Right atrium auricular region (tissue), 2 donors: ENCODE results near the gene CEP63. TPM values are rescaled to one million over a fixed set of nuclear protein-coding genes. Genes with fewer than 3 reads are reported as not detected.
"Not testable (repeated sequence)": the region's sequence is repeated elsewhere in the genome, so short reads cannot be mapped to it uniquely, and the experiment has no call there.

Source experiments
- DNase-seq: peaks from one replicate; pipeline ENCODE4 v3.0.0-alpha.2; 2019; ENCODE audit warnings: low spot score
- H3K27ac ChIP-seq, 2 donors: fragments of 200-600 bp; sonication (generic); 1 replicate in 1 of 2; 2 replicates in 1 of 2; pipeline ENCODE4 v1.5.1; 2016 to 2019
- H3K27me3 ChIP-seq, 2 donors: fragments of 200-600 bp; sonication (generic); one replicate each; pipeline versions ENCODE4 v1.5.1 to v1.6.0; 2017 to 2019
- H3K36me3 ChIP-seq: fragments of 200-600 bp; sonication (generic); one replicate; pipeline ENCODE4 v1.5.1; 2016
- H3K4me1 ChIP-seq, 2 donors: fragments of 200-600 bp; sonication (generic); one replicate each; pipeline versions ENCODE4 v1.5.1 to v1.6.0; 2017 to 2019
- H3K4me3 ChIP-seq, 2 donors: fragments of 200-600 bp; sonication (generic); 1 replicate in 1 of 2; 2 replicates in 1 of 2; pipeline ENCODE4 v1.5.1; 2017 to 2019; ENCODE audit warnings: mild to moderate bottlenecking in 1 of 2, moderate library complexity in 1 of 2
- H3K9me3 ChIP-seq, 2 donors: fragments of 200-600 bp; sonication (generic); one replicate each; pipeline ENCODE4 v1.5.1; 2019
- total RNA-seq, 2 donors: library from RNA; depleted of rRNA; stranded (reverse); fragments of >200 nt; gene quantifications; one replicate each; pipeline ENCODE4 v1.1.0, GENCODE V29; 2016
- TF ChIP-seq, protein P1 (sequence below), 2 donors: fragments of 200-600 bp; sonication (generic); IDR thresholded peaks; one replicate each; pipeline ENCODE4 v1.5.1; 2019; ENCODE audit warnings: antibody characterized with exemption in 2 of 2

CEP63 gene
- total RNA-seq, 2 donors from 2014 or later, result 16.1 to 27.8 TPM

DNA sequence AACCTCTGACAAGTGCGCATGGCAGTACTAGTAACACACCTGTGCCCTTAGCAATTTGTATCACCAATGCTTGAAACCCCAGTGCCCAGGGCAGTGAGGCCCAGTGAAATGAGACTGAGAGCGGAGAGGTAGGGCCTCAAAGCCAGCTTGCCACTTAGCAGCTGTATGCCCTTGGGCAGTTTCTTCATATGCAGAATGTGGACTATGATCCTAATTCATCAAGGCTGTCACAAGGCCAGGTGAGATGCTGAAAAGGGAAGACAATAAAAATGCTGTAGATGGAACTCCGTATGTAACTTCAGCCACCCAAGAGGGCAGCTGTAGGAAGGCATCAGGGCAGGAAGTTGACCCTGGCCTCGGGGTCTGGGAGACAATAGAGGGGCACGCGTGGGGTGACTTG, 90.6 kb downstream of the CEP63 start:
- Histone ChIP-seq H3K27me3 (no peaks in the 10 kb centered on the region), H3K9me3 (peaks cover 0 to 9% of the 10 kb centered on the region in 2 donors), H3K4me1 (no peaks in the 10 kb centered on the region), H3K4me3 (no peak overlapping the region), H3K27ac (no peak overlapping the region), H3K36me3 (no peaks in the 10 kb centered on the region)
- TF ChIP-seq, protein P1, sequence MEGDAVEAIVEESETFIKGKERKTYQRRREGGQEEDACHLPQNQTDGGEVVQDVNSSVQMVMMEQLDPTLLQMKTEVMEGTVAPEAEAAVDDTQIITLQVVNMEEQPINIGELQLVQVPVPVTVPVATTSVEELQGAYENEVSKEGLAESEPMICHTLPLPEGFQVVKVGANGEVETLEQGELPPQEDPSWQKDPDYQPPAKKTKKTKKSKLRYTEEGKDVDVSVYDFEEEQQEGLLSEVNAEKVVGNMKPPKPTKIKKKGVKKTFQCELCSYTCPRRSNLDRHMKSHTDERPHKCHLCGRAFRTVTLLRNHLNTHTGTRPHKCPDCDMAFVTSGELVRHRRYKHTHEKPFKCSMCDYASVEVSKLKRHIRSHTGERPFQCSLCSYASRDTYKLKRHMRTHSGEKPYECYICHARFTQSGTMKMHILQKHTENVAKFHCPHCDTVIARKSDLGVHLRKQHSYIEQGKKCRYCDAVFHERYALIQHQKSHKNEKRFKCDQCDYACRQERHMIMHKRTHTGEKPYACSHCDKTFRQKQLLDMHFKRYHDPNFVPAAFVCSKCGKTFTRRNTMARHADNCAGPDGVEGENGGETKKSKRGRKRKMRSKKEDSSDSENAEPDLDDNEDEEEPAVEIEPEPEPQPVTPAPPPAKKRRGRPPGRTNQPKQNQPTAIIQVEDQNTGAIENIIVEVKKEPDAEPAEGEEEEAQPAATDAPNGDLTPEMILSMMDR (IDR thresholded peaks at IDR 0.05), result no peak
- no peak for DNase-seq

DNA sequence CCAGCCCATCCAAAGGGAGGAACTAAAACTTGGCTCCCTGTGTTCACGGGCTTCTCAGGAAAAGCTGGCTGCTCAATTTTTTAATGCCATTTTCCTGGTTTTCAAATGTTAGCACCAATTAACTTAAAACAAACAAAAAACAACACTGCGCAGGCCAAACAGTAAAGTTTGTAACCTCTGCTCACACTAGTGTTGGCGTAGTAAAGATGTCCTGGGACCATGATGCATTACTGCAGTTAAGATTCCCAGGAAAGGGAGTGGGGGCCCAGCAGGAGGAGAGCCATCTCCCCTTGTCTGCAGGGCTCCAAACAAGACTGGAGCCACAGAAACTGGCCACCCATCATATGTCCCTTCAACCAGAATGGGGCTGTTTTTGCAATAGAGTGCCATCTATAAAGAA, 91.0 kb downstream of the CEP63 start:
- no peaks in the 10 kb centered on the region for H3K4me1 ChIP-seq
- TF ChIP-seq, protein P1 (IDR thresholded peaks at IDR 0.05), result no peak
- no peak for DNase-seq
- H3K9me3 ChIP-seq, result peaks cover 0 to 9% of the 10 kb centered on the region in 2 donors
- H3K36me3 ChIP-seq, result no peaks in the 10 kb centered on the region
- H3K4me3 ChIP-seq, result no peak overlapping the region
- no peak overlapping the region for H3K27ac ChIP-seq
- no peaks in the 10 kb centered on the region for H3K27me3 ChIP-seq

DNA sequence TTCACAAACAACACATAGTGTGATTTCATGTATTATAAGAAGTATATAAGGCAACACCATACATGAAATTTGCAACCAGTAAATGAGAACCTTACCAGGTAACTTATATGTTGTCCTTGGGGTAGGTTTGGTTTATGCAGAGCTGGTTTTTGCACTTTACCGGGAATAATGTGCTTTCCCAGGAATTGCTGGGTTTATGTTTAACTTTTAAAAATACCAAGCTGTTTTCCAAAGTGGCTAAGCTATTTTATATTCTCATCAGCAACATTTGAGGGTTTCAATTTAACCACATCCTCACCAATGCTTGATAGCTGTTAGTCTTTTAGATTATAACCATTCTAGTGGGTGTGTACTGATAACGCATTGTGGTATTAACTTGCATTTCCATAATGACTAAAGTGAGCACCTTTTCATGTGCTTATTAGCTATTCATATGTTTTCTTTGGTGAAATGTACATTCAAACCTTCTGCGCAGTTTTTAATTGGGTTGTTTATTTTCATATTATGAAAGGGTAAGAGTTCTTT, 93.3 kb downstream of the CEP63 start:
- DNase-seq, result no peak
- no peak overlapping the region for H3K4me3 ChIP-seq
- TF ChIP-seq, protein P1 (IDR thresholded peaks at IDR 0.05), result no peak
- no peaks in the 10 kb centered on the region for H3K27me3 ChIP-seq
- H3K4me1 ChIP-seq, result no peaks in the 10 kb centered on the region
- no peaks in the 10 kb centered on the region for H3K9me3 ChIP-seq
- no peak overlapping the region for H3K27ac ChIP-seq
- H3K36me3 ChIP-seq, result no peaks in the 10 kb centered on the region

DNA sequence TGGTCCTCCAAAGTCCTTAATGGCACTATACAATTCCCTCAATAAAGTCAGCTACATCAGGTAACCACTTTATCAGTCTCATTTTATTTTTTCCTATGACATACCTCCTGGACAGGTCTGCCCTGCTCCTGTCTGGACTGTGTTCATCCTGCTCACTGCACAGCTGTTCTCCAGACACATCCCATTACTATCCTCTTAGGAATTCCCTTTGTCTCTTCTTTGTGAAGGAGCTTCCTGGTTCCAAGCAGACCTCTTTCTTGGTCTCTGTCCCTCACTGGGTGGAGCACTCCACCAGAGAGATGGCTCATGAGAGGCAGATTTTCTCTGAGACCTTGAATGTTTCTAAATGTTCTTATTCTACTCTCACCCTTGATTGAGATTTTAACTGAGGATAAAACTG, 104.9 kb downstream of the CEP63 start:
- Histone ChIP-seq H3K4me1 (no peaks in the 10 kb centered on the region), H3K9me3 (no peaks in the 10 kb centered on the region), H3K36me3 (no peaks in the 10 kb centered on the region), H3K27me3 (no peaks in the 10 kb centered on the region), H3K27ac (no peak overlapping the region), H3K4me3 (no peak overlapping the region)
- TF ChIP-seq, protein P1 (IDR thresholded peaks at IDR 0.05), result no peak
- no peak for DNase-seq

DNA sequence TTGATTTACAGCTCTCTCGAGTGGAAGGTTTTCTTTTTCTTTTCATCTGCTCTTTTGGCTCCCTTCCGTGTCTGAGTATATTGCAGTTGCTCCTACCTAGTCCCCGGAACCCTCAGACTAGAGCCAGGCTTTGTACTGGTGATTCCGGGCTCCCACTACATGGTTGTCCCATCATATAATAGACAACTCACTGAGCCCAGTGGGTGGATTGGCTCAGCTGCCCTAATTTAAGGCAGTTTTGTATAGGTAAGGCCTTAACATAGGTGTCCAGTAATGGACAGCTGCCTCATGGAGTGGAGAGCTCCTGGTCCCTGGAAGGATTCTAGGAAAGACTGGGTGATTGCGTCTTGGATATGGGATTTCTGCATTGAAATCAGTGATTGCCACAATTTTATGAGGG, 106.9 kb downstream of the CEP63 start:
- Histone ChIP-seq H3K4me3 (no peak overlapping the region), H3K4me1 (no peaks in the 10 kb centered on the region), H3K27me3 (no peaks in the 10 kb centered on the region), H3K36me3 (no peaks in the 10 kb centered on the region), H3K27ac (no peak overlapping the region), H3K9me3 (no peaks in the 10 kb centered on the region)
- no peak for DNase-seq
- TF ChIP-seq, protein P1 (IDR thresholded peaks at IDR 0.05), result no peak

DNA sequence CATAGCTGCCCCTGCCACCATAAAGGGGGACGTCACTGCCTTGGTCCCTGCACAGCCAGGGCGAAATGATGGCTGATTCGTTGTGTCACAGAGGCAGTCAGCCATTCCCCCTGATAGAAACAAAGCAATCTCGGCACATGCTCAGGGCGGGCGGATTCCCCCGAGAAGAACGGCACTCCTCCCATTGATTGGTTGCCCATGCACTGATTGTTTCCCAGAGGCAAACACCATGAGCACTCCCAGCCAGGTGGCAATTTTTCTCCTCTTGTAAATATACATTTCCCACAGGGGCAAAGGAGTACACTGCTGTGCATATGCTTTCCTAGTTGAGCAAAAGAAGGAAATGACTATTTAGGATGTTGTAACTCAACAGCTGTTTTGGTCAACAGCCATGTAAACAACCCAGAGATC, 108.5 kb downstream of the CEP63 start:
- DNase-seq, result no peak
- TF ChIP-seq, protein P1 (IDR thresholded peaks at IDR 0.05), result no peak
- Histone ChIP-seq H3K27me3 (no peaks in the 10 kb centered on the region), H3K36me3 (no peaks in the 10 kb centered on the region), H3K27ac (no peak overlapping the region), H3K4me1 (no peaks in the 10 kb centered on the region), H3K4me3 (no peak overlapping the region), H3K9me3 (no peaks in the 10 kb centered on the region)

DNA sequence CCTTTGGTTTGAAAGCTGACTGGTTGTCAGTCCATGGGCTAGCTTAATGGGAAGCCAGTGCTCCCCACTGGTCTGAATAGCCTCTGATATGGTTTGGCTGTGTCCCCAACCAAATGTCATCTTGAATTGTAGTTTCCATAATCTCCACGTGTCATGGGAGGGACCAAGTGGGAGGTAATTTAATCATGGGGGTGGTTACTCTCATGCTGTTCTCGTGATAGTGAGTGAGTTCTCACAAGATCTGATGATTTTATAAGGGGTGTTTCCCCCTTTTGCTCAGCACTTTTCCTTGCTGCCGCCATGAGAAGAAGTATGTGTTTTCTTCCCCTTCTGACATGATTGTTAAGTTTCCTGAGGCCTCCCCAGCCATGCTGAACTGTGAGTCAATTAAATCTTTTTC, 109.1 kb downstream of the CEP63 start:
- not testable (repeated sequence) for H3K27ac ChIP-seq, H3K4me3 ChIP-seq, H3K9me3 ChIP-seq, H3K27me3 ChIP-seq, H3K4me1 ChIP-seq, H3K36me3 ChIP-seq, DNase-seq
